GM18508 (cell line): ENCODE data around the gene GAST.
"Not testable (repeated sequence)": the region's sequence is repeated elsewhere in the genome, so short reads cannot be mapped to it uniquely, and the experiment has no call there.

Experiments used
- ATAC-seq: cut with Tn5 transposase; IDR thresholded peaks from one replicate; pipeline ENCODE4 v1.9.1; 2021; ENCODE audit warnings: moderate number of reproducible peaks; ENCODE audit not compliant: insufficient read depth, unreplicated experiment

The GAST gene

GRCh38 chr17:41711669-41712400 is at the start of gene GAST:
TSS of gene GAST (plus strand) at chr17:41712331. CDS start at chr17:41715437, 3,106 bp downstream.
- no peak for ATAC-seq

GRCh38 chr17:41663451-41664171 is 48.5 kb upstream of the GAST start:
- ATAC-seq = no peak

- ATAC-seq = no peak
Observed at GRCh38 chr17:41664172-41664457, 48.0 kb upstream of the GAST start.

- ATAC-seq = no peak
Observed at GRCh38 chr17:41664587-41665565, 47.3 kb upstream of the GAST start.

GRCh38 chr17:41665566-41666236 is 46.4 kb upstream of the GAST start:
- ATAC-seq = no peak

GRCh38 chr17:41666237-41666641 is 45.9 kb upstream of the GAST start:
- ATAC-seq = no peak

GRCh38 chr17:41666708-41667279 is 45.3 kb upstream of the GAST start:
- ATAC-seq = peak; percentile 31

- no peak for ATAC-seq
Observed at GRCh38 chr17:41667280-41668041, 44.7 kb upstream of the GAST start.

- ATAC-seq = no peak
Observed at GRCh38 chr17:41672153-41672552, 40.0 kb upstream of the GAST start.

GRCh38 chr17:41675157-41676057 is 36.7 kb upstream of the GAST start:
- ATAC-seq = not testable (repeated sequence)

- no peak for ATAC-seq
Observed at GRCh38 chr17:41676058-41676419, 36.1 kb upstream of the GAST start.

GRCh38 chr17:41678411-41678906 is 33.7 kb upstream of the GAST start:
- no peak for ATAC-seq

- ATAC-seq = no peak
Observed at GRCh38 chr17:41678907-41679739, 33.0 kb upstream of the GAST start.

GRCh38 chr17:41679740-41680425 is 32.2 kb upstream of the GAST start:
- no peak for ATAC-seq

GRCh38 chr17:41680426-41681040 is 31.6 kb upstream of the GAST start:
- ATAC-seq = no peak

GRCh38 chr17:41681776-41682175 is 30.4 kb upstream of the GAST start:
- ATAC-seq = no peak
